K562 (cell line): ENCODE results near the gene RBM19. TPM values are rescaled to one million over a fixed set of nuclear protein-coding genes. Genes with fewer than 3 reads are reported as not detected.

Source experiments
- ATAC-seq: fragments of 200-7000 bp; cut with Tn5 transposase; 3 replicates; pipeline ENCODE4 v1.9.1; 2020; ENCODE audit warnings: moderate library complexity
- BruUV-seq: library from RNA; stranded (reverse); fragments of 400-500 nt; replicated peaks from 2 replicates; lab custom pipeline; 2021; lab: Mats Ljungman, UMichigan
- CTCF ChIA-PET: fragments of 300-600 bp; formaldehyde crosslinking; extraction: SDS; loops from one replicate; lab custom pipeline; 2021; ENCODE audit warnings: low intra/inter-chr PET ratio; lab: Yijun Ruan, JAX
- POLR2A ChIA-PET: fragments of 300-600, 350-650 bp; sonication (Branson Sonifier 250); formaldehyde crosslinking; extraction: SDS; loops from one replicate; lab custom pipeline; 2021; ENCODE audit warnings: antibody characterized with exemption, inconsistent platforms; lab: Yijun Ruan, JAX
- DNase-seq, 4 experiments: peaks; one replicate each; pipeline versions ENCODE4 v3.0.0 to v3.0.0-alpha.2; 2011 to 2018; ENCODE audit warnings: low spot score in 3 of 4, mixed read lengths in 3 of 4; ENCODE audit errors: extremely low read depth in 1 of 4
- FAIRE-seq: peaks from 2 replicates; lab custom pipeline; 2011; peaks lifted over from hg19 to GRCh38; lab: Jason Lieb, UNC
- H2AFZ ChIP-seq: 2 replicates; pipeline ENCODE4 v1.6.0; 2011; ENCODE audit warnings: low read depth, low read length, control low read depth, inconsistent platforms
- H3K27ac ChIP-seq: fragments of 200-600 bp; 3 replicates; pipeline ENCODE4 v1.8.0; 2011; ENCODE audit warnings: low read depth, mild to moderate bottlenecking, control low read depth, inconsistent platforms, low read length, moderate library complexity, mixed read lengths; ENCODE audit errors: extremely low read depth
- H3K27me3 ChIP-seq, 2 experiments: fragments of 300-600 bp in 1 of 2; 2 replicates in 1 of 2; 3 replicates in 1 of 2; pipeline versions ENCODE4 v1.6.0 to v1.8.0; 2011; ENCODE audit warnings: inconsistent platforms in 2 of 2, low read length in 2 of 2, mild to moderate bottlenecking in 1 of 2, mixed read lengths in 1 of 2, moderate library complexity in 1 of 2; ENCODE audit not compliant: control insufficient read depth in 2 of 2, insufficient read depth in 2 of 2
- H3K36me3 ChIP-seq: fragments of 300-600 bp; 3 replicates; pipeline ENCODE4 v1.8.0; 2011; ENCODE audit warnings: mild to moderate bottlenecking, low read length, inconsistent platforms; ENCODE audit not compliant: control insufficient read depth, insufficient read depth
- H3K4me1 ChIP-seq, 2 experiments: fragments of 200-600 bp in 1 of 2; replicated peaks in 1 of 2; 2 replicates in 1 of 2; 3 replicates in 1 of 2; pipeline versions ENCODE4 v1.5.1 to v1.8.0; 2011; ENCODE audit warnings: inconsistent platforms in 2 of 2, low read length in 2 of 2, mild to moderate bottlenecking in 1 of 2, mixed read lengths in 1 of 2, moderate library complexity in 1 of 2; ENCODE audit not compliant: control insufficient read depth in 2 of 2, insufficient read depth in 2 of 2
- H3K4me2 ChIP-seq: 2 replicates; pipeline ENCODE4 v1.6.1; 2011; ENCODE audit warnings: low read length, control low read depth, inconsistent platforms, mixed read lengths; ENCODE audit not compliant: insufficient read depth
- H3K4me3 ChIP-seq: fragments of 200-600 bp; sonication (generic), shearing (Covaris generic); 2 replicates; pipeline ENCODE4 v1.5.1; 2016; ENCODE audit warnings: control low read depth, inconsistent platforms
- H3K79me2 ChIP-seq: fragments of 200-600 bp; 3 replicates; pipeline ENCODE4 v1.8.0; 2011; ENCODE audit warnings: low read length, inconsistent platforms; ENCODE audit not compliant: control insufficient read depth, insufficient read depth
- H3K9ac ChIP-seq, 2 experiments: 2 replicates each; pipeline versions ENCODE4 v1.6.0 to v1.6.1; 2011; ENCODE audit warnings: low read depth in 2 of 2, low read length in 2 of 2, control low read depth in 1 of 2, inconsistent platforms in 1 of 2, mild to moderate bottlenecking in 1 of 2, mixed read lengths in 1 of 2; ENCODE audit not compliant: insufficient read depth in 1 of 2
- H3K9me1 ChIP-seq: one replicate; pipeline ENCODE4 v1.6.0; 2011; ENCODE audit warnings: inconsistent platforms, mild to moderate bottlenecking, low read length, moderate library complexity; ENCODE audit not compliant: control insufficient read depth, insufficient read depth
- H3K9me3 ChIP-seq: replicated peaks from 2 replicates; pipeline ENCODE4 v1.5.1; 2011; ENCODE audit warnings: low read depth, low read length, inconsistent platforms; ENCODE audit not compliant: control insufficient read depth, insufficient read depth
- H4K20me1 ChIP-seq: replicated peaks from 2 replicates; pipeline ENCODE4 v1.6.1; 2011; ENCODE audit warnings: low read length, inconsistent platforms, mixed read lengths; ENCODE audit not compliant: control insufficient read depth, insufficient read depth
- ADNP ChIP-seq: fragments of 200-800 bp; sonication (Bioruptor generic); IDR thresholded peaks from 2 replicates; pipeline ENCODE4 v1.6.1; 2016; ENCODE audit warnings: missing genetic modification characterization, missing compliant biosample characterization
- ARID1B ChIP-seq: fragments of 450-650 bp; IDR thresholded peaks from 2 replicates; pipeline ENCODE4 v1.6.1; 2016; ENCODE audit warnings: antibody characterized with exemption, mild to moderate bottlenecking, inconsistent platforms
- BCOR ChIP-seq: fragments of 450-650 bp; IDR thresholded peaks from 2 replicates; pipeline ENCODE4 v1.6.1; 2016
- CBX1 ChIP-seq: sonication (generic); IDR thresholded peaks from 2 replicates; pipeline ENCODE4 v1.6.1; 2016; ENCODE audit warnings: antibody characterized with exemption, low read depth, mild to moderate bottlenecking
- EHMT2 ChIP-seq: fragments of 450-650 bp; IDR thresholded peaks from 2 replicates; pipeline ENCODE4 v1.6.1; 2018; ENCODE audit warnings: antibody characterized with exemption
- HDAC2 ChIP-seq: fragments of 450-650 bp; IDR thresholded peaks from 2 replicates; pipeline ENCODE4 v1.6.1; 2016; ENCODE audit warnings: mild to moderate bottlenecking
- KDM1A ChIP-seq, 2 experiments: fragments of 450-650 bp; IDR thresholded peaks; 2 replicates each; pipeline ENCODE4 v1.6.1; 2016; ENCODE audit warnings: mild to moderate bottlenecking in 2 of 2
- MNT ChIP-seq, 2 experiments: fragments of 450-650 bp; conservative IDR thresholded peaks; 2 replicates each; pipeline ENCODE4 v1.6.1; 2017; ENCODE audit warnings: mild to moderate bottlenecking in 2 of 2, moderate library complexity in 2 of 2
- RBM25 ChIP-seq: fragments of 200-400 bp; formaldehyde crosslinking; IDR thresholded peaks from 2 replicates; pipeline ENCODE4 v1.6.1; 2018; ENCODE audit warnings: low read length, low read depth, moderate library complexity; ENCODE audit not compliant: severe bottlenecking
- RCOR1 ChIP-seq, 2 experiments: IDR thresholded peaks; 2 replicates each; pipeline ENCODE4 v1.6.1; 2012; ENCODE audit warnings: low read depth in 2 of 2, low read length in 2 of 2, borderline replicate concordance in 1 of 2, improper control_type of control experiment in 1 of 2
- ZNF644 ChIP-seq: fragments of 200-800 bp; sonication (Bioruptor generic); IDR thresholded peaks from 2 replicates; pipeline ENCODE4 v1.6.1; 2016; ENCODE audit warnings: low read depth, missing genetic modification characterization, missing compliant biosample characterization
- WGBS: fragments of 100-300 bp; shearing (Covaris generic); methylation state at CpG from one replicate; pipeline ENCODE4 v1.1.6; 2016; ENCODE audit warnings: low coverage, mixed read lengths; ENCODE audit not compliant: insufficient coverage; ENCODE audit errors: missing lambda C conversion rate; 5-methylcytosine and 5-hydroxymethylcytosine counted together
- in situ Hi-C: fragments of 300-500 bp; cut with MboI; formaldehyde crosslinking; loops from 4 replicates; pipeline ENCODE4 v1.15.0; 2018; ENCODE audit warnings: inconsistent platforms, mixed read lengths
- intact Hi-C: fragments of 100-400 bp; cut with micrococcal nuclease; formaldehyde crosslinking; loops from 2 replicates; pipeline ENCODE4 v1.14.2; 2022
- polyA plus RNA-seq, 8 experiments: library from polyadenylated mRNA; depleted of rRNA in 4 of 8; stranded (reverse) in 5 of 8; unstranded in 3 of 8; fragments of >200 nt; fragmentation: Nextera tagmentation in 2 of 8; fragmentation: Illumina TruSeq in 1 of 8; extraction: Ambion mirVana in 2 of 8; extraction: Trizol in 1 of 8; gene quantifications; 2 replicates each; pipeline versions ENCODE4 v1.2.1 to v1.2.3, GENCODE V29; 2011 to 2014; ENCODE audit warnings: inconsistent platforms in 1 of 8, missing spikeins in 1 of 8
- total RNA-seq, 7 experiments: library from RNA; depleted of rRNA in 6 of 7; stranded (reverse); fragments of >200 nt in 6 of 7; fragmentation: Illumina TruSeq in 2 of 7; extraction: Trizol in 2 of 7; gene quantifications; 2 replicates each; pipeline versions ENCODE4 v1.2.1 to v1.2.3, GENCODE V29; 2011 to 2021; ENCODE audit warnings: low replicate concordance in 1 of 7

The RBM19 gene
- total and polyA plus RNA-seq, 9 of the 15 experiments (the other 6 are each of a cell fraction or from before 2014, with no cell fraction given) = 16.0 to 58.4 (median 37.9) TPM

- no peak for TF ChIP-seq MNT (conservative IDR thresholded peaks at IDR 0.05)
- no peak for TF ChIP-seq EHMT2
- peak; percentile 45; the same call in 1 of the 2 replicates for TF ChIP-seq ADNP
These were observed 189.6 kb downstream of the RBM19 start (continued) for GRCh38 chr12:113776536-113776935.

- Histone ChIP-seq H3K27me3 (no peaks in the 10 kb centered on the region), H3K4me2 (no peak overlapping the region), H3K9me3 (no peaks in the 10 kb centered on the region), H3K4me1 (peaks cover 4 to 5% of the 10 kb centered on the region in 2 experiments; a peak in 3 of 5 replicates), H2AFZ (no peak overlapping the region), H3K9ac (no peak overlapping the region), H3K79me2 (peaks cover 10% of the 10 kb centered on the region; the same call in 2 of the 3 replicates), H4K20me1 (no peaks in the 10 kb centered on the region), H3K4me3 (no peak overlapping the region), H3K36me3 (no peaks in the 10 kb centered on the region), H3K27ac (no peak overlapping the region), H3K9me1 (no peaks in the 10 kb centered on the region)
- CTCF ChIA-PET = no interaction called here
- peak in 1 of 2 experiments; percentile 44; a peak in 1 of 4 replicates for TF ChIP-seq RCOR1 (IDR thresholded peaks at IDR 0.05; ENCODE audit: borderline replicate concordance in 1 of 2, low read depth in 2 of 2, low read length in 2 of 2)
- peak; percentile 91 for TF ChIP-seq BCOR
- 0 out of 2 replicates have a peak, but pooled peaks have one; percentile 37 for TF ChIP-seq CBX1
- TF ChIP-seq ARID1B = no peak
- TF ChIP-seq ZNF644 (tag) = no peak
- 0 out of 2 replicates have a peak, but pooled peaks have one; percentile 29 for TF ChIP-seq HDAC2
- TF ChIP-seq ADNP = peak; percentile 84
- TF ChIP-seq KDM1A (IDR thresholded peaks at IDR 0.05) = peak; percentile 44 to 72; a peak in 3 of 4 replicates
- peak; percentile 93 for TF ChIP-seq RBM25
- intact Hi-C loops = no loop called here
- no peak for ATAC-seq
- 50% methylated on average over 5 of the region's 5 CpGs for WGBS
- POLR2A ChIA-PET = interaction anchor here (1.5 kb wide), 1 partner anchor 14 kb away, joined by 6 read pairs; no protein-coding TSS in a partner anchor
- no peak for DNase-seq
- in situ Hi-C loops = no loop called here
- no TSS peak for BruUV-seq
- no peak for FAIRE-seq
These were observed 191.6 kb downstream of the RBM19 start for GRCh38 chr12:113774526-113774925.
